NCI-H2171 treated with DMSO at 0.1 percent for 48 hours (cell line): ENCODE data around the gene MT1HL1.
"Not testable (repeated sequence)": the region's sequence is repeated elsewhere in the genome, so short reads cannot be mapped to it uniquely, and the experiment has no call there.

Experiments
- DNase-seq: peaks from one replicate; lab custom pipeline; 2025; lab: John Stamatoyannopoulos, UW

The MT1HL1 gene

DNA sequence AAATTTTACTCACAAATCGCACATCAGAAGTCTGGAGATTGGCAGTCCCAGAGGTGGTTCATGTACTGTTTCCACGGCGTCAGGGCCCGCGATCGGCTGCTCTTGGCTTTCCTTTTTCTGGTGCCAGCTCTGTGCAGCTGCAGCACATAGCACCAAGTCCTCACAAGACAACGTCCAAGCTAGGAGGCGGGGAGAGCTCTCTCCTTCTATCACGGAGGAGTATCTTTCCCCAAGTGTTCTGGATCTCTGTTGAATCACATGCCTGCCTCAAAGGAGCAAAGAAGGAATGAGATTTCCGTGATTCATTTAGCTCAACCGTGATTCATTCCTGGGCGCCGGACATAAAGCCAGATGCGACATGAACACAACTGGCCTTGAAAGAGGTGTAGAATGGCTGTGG is 25.5 kb downstream of the MT1HL1 start:
- DNase-seq, result no peak

DNA sequence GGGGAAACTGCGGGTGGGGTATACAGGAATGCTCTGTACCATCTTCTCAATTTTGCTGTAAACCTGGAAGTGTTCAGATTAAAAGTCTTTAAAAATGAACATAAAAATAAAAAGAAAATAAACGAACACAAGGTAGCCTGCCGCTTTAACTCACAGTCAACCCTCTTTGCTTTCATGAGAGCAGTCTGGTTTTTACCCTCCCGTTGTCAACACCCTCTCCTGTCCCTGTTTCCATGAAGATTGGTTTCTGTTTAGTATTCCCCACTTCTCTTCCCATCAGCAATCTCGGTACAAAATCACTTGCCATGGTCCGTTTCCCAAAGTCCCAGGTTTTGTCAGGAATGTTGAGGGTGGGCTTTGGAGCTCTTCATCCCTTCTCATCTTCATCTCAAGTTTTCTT is 28.8 kb downstream of the MT1HL1 start:
- DNase-seq, result no peak

DNA sequence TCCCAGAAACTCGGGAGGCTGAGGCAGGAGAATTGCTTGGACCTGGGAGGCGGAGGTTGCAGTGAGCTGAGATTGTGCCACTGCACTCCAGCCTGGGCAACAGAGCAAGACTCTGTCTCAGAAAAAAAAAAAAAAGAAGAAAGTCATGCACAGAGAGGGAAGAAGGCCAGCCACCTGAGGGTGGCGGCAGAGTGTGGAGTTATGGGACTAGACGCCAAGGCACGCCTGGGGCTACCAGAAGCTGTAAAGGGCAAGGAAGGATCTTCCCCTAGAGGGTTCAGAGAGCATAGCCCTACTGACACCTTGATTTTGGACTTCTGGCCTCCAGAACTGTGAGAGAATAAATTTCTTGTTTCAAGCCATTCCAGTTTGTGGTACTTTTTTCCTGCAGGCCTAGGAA is 30.2 kb downstream of the MT1HL1 start:
- DNase-seq, result not testable (repeated sequence)

DNA sequence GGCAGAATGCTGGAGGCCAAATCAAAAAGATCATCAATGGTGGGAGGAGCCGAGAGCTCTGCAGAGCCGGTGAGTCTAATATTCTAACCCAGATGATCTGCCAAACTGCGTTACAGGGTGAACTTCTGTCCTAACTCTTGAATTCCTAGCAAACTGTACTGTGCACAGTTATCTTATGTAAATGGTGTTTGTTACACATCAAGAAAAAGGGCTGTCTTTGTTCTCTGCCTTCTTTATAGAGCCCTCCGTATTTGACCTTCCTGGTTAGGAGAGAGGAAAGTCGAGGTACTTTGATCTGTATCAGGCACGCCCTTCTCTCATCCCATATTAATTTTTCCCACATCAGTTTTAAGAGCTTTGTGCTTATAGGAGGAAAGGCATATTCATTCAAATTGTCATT is 37.6 kb downstream of the MT1HL1 start:
- DNase-seq, result no peak

DNA sequence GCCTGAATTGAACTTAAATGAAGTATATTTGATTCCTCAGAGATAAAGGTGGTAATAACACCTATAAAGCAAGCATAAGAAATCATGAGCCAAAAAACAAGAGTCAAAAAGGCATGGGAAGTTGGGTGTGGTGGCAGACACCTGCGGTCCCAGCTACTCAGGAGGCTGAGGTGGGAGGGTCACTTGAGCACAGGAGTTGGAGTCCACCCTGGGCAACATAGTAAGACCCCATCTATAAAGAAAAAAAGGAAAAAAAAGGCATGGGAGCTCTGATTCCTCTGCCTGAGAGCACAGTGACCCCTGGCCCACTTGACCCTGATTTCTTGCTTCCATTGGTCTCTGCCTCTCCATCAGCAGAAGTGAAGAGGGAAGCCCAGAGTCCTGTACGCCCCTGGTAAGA is 40.3 kb downstream of the MT1HL1 start:
- DNase-seq, result no peak

DNA sequence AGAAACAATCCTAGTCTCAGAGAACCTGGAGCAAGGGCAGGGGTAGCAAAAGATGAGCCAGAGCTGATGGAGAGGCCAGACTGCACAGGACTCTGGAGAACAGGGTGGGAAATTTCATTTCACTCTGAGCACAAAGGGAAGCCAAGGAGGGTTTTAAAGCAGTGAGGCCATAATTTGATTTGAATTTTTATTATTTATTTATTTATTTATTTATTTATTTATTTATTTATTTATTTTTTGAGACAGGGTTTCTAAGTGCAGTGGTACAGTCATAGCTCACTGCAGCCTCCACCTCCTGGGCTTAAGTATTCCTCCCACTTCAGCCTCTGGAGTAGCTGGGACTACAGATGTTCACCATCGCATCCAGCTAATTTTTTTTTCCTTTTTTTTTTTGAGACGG is 45.1 kb downstream of the MT1HL1 start:
- no peak for DNase-seq

DNA sequence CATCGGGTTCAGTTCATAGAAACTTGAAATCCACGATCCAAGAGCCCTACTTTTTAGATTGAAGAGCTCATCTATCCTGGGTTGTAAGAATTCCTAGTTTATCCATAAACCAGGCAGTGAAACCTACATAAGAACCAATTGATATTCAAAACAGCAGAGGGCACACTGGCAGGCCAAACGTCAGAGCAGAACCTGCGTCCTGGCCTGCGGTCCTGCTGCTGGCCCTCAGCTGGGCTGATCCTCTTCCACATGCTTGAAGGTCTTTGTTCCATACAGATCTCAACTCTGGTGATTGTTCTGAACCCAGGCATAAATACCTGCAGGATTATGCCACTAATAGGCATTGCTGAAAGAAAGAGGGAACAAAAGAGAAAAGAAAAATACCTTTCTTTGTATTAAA is 47.0 kb downstream of the MT1HL1 start:
- DNase-seq, result no peak
